DOHH2 (cell line): ENCODE measurements around the gene DSE.

Experiments used
- H3F3A ChIP-seq: fragments of 200-600 bp; sonication (generic), shearing (Covaris generic); 2 replicates; pipeline ENCODE4 v1.6.0; 2016; ENCODE audit warnings: antibody characterized with exemption, mild to moderate bottlenecking; ENCODE audit not compliant: control insufficient read depth, insufficient read depth
- H3K27ac ChIP-seq: fragments of 200-600 bp; sonication (generic); 2 replicates; pipeline ENCODE4 v1.5.1; 2014; ENCODE audit warnings: low read depth, mild to moderate bottlenecking, low read length, moderate library complexity
- H3K27me3 ChIP-seq: fragments of 200-600 bp; sonication (generic); 2 replicates; pipeline ENCODE4 v1.6.1; 2014; ENCODE audit warnings: mild to moderate bottlenecking, low read length, mixed read lengths; ENCODE audit not compliant: control insufficient read depth
- H3K36me3 ChIP-seq: fragments of 200-600 bp; sonication (generic); 2 replicates; pipeline ENCODE4 v1.6.1; 2014; ENCODE audit warnings: mild to moderate bottlenecking, low read length, moderate library complexity, mixed read lengths; ENCODE audit not compliant: control insufficient read depth
- H3K4me1 ChIP-seq: fragments of 200-600 bp; sonication (generic); 2 replicates; pipeline ENCODE4 v1.6.1; 2014; ENCODE audit warnings: mild to moderate bottlenecking, low read length, mixed read lengths; ENCODE audit not compliant: control insufficient read depth
- H3K4me2 ChIP-seq: fragments of 200-600 bp; sonication (generic); 2 replicates; pipeline ENCODE4 v1.6.0; 2014; ENCODE audit warnings: mild to moderate bottlenecking, low read length, moderate library complexity
- H3K4me3 ChIP-seq: fragments of 200-600 bp; sonication (generic); 2 replicates; pipeline ENCODE4 v1.5.1; 2014; ENCODE audit warnings: mild to moderate bottlenecking, low read length, mixed read lengths
- H3K79me2 ChIP-seq: fragments of 200-600 bp; sonication (generic); 2 replicates; pipeline ENCODE4 v1.6.1; 2014; ENCODE audit warnings: mild to moderate bottlenecking, low read length, mixed read lengths; ENCODE audit not compliant: control insufficient read depth
- H3K9me2 ChIP-seq: fragments of 200-600 bp; sonication (generic); replicated peaks from 2 replicates; pipeline ENCODE4 v1.6.1; 2014; ENCODE audit warnings: mild to moderate bottlenecking, low read length, mixed read lengths; ENCODE audit not compliant: control insufficient read depth
- H3K9me3 ChIP-seq: fragments of 200-600 bp; sonication (generic); 2 replicates; pipeline ENCODE4 v1.6.1; 2014; ENCODE audit warnings: antibody characterized with exemption, low read length, mixed read lengths; ENCODE audit not compliant: control insufficient read depth, insufficient read depth
- H4K20me1 ChIP-seq: fragments of 200-600 bp; sonication (generic); 2 replicates; pipeline ENCODE4 v1.6.0; 2014; ENCODE audit warnings: low read depth, mild to moderate bottlenecking, antibody characterized with exemption, low read length, moderate library complexity; ENCODE audit not compliant: control insufficient read depth, insufficient read depth
- EZH2phosphoT487 ChIP-seq: fragments of 200-600 bp; sonication (generic); IDR thresholded peaks from 2 replicates; pipeline ENCODE4 v1.6.1; 2017; ENCODE audit warnings: borderline replicate concordance, mild to moderate bottlenecking, antibody characterized with exemption, low read length, moderate library complexity, mixed read lengths
- TF ChIP-seq, protein P1 (sequence below): fragments of 200-600 bp; sonication (generic); IDR thresholded peaks from one replicate; pipeline ENCODE4 v1.5.1; 2014; ENCODE audit warnings: antibody characterized with exemption, mild to moderate bottlenecking, low read depth, low read length; ENCODE audit not compliant: poor library complexity, severe bottlenecking

The DSE gene

DNA sequence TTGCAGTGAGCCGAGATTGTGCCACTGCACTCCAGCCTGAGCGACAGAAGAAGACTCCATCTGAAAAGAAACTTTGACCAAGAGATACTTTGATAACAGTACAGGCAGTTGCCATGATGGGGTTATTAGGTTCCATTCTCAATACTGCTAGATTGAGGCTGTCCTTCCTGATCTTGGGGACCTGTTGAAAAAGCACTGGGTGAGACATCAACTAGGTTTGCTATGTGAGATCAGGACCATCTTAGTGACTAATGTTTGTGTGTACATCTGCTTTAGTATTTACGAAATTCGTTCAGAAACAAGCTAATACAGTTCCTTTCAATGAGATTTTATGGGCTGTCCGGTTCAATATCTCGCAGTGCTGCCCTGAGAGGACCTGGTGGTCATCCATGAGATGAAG is 2.6 kb downstream of the DSE start:
- no peaks in the 10 kb centered on the region for H3K9me2 ChIP-seq
- peaks cover 29% of the 10 kb centered on the region for H3K4me1 ChIP-seq
- TF ChIP-seq, protein P1, sequence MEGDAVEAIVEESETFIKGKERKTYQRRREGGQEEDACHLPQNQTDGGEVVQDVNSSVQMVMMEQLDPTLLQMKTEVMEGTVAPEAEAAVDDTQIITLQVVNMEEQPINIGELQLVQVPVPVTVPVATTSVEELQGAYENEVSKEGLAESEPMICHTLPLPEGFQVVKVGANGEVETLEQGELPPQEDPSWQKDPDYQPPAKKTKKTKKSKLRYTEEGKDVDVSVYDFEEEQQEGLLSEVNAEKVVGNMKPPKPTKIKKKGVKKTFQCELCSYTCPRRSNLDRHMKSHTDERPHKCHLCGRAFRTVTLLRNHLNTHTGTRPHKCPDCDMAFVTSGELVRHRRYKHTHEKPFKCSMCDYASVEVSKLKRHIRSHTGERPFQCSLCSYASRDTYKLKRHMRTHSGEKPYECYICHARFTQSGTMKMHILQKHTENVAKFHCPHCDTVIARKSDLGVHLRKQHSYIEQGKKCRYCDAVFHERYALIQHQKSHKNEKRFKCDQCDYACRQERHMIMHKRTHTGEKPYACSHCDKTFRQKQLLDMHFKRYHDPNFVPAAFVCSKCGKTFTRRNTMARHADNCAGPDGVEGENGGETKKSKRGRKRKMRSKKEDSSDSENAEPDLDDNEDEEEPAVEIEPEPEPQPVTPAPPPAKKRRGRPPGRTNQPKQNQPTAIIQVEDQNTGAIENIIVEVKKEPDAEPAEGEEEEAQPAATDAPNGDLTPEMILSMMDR = no peak
- TF ChIP-seq EZH2phosphoT487 = no peak
- H3K36me3 ChIP-seq = no peaks in the 10 kb centered on the region
- H3F3A ChIP-seq = peaks cover 14% of the 10 kb centered on the region
- peaks cover 69% of the 10 kb centered on the region for H3K27me3 ChIP-seq
- H3K27ac ChIP-seq = no peak overlapping the region
- no peaks in the 10 kb centered on the region for H3K9me3 ChIP-seq
- no peak overlapping the region for H3K4me3 ChIP-seq
- H3K79me2 ChIP-seq = no peaks in the 10 kb centered on the region
- peaks cover 19% of the 10 kb centered on the region for H4K20me1 ChIP-seq
- H3K4me2 ChIP-seq = no peak overlapping the region

- no peaks in the 10 kb centered on the region for H3K79me2 ChIP-seq
- H3K36me3 ChIP-seq = no peaks in the 10 kb centered on the region
- H3K9me2 ChIP-seq = no peaks in the 10 kb centered on the region
- no peak for TF ChIP-seq EZH2phosphoT487
- TF ChIP-seq, protein P1 = no peak
- H3K27me3 ChIP-seq = peaks cover 67% of the 10 kb centered on the region
- H3K4me3 ChIP-seq = no peak overlapping the region
- H3F3A ChIP-seq = peaks cover 14% of the 10 kb centered on the region
- peaks cover 28% of the 10 kb centered on the region for H3K4me1 ChIP-seq
- no peak overlapping the region for H3K27ac ChIP-seq
- H3K4me2 ChIP-seq = no peak overlapping the region
- H3K9me3 ChIP-seq = no peaks in the 10 kb centered on the region
- peaks cover 19% of the 10 kb centered on the region for H4K20me1 ChIP-seq
Measured at GRCh38 chr6:116373940-116374339, 3.2 kb downstream of the DSE start.

GRCh38 chr6:116374586-116374985 is 3.8 kb downstream of the DSE start:
- Histone ChIP-seq H3K9me2 (no peaks in the 10 kb centered on the region), H4K20me1 (peaks cover 19% of the 10 kb centered on the region), H3K79me2 (no peaks in the 10 kb centered on the region), H3K4me3 (no peak overlapping the region), H3K36me3 (no peaks in the 10 kb centered on the region), H3K27ac (no peak overlapping the region), H3K27me3 (peaks cover 71% of the 10 kb centered on the region), H3K4me2 (no peak overlapping the region), H3F3A (peaks cover 9% of the 10 kb centered on the region), H3K4me1 (peaks cover 22% of the 10 kb centered on the region), H3K9me3 (no peaks in the 10 kb centered on the region)
- no peak for TF ChIP-seq EZH2phosphoT487
- TF ChIP-seq, protein P1 = no peak
